AG04449 (cell line): ENCODE results near the gene NUP85.

Experiments used
- CTCF ChIA-PET: fragments of 350-600 bp; formaldehyde crosslinking; extraction: SDS; loops from one replicate; lab custom pipeline; 2021; ENCODE audit warnings: antibody characterized with exemption; lab: Yijun Ruan, JAX
- POLR2A ChIA-PET: fragments of 400-600, 350-600 bp; formaldehyde crosslinking; extraction: SDS; loops from one replicate; lab custom pipeline; 2020; ENCODE audit warnings: antibody characterized with exemption, inconsistent platforms; lab: Yijun Ruan, JAX
- DNase-seq: peaks from one replicate; pipeline ENCODE4 v3.0.0-alpha.2; 2010; ENCODE audit warnings: low read depth, low spot score
- H3K4me3 ChIP-seq: 2 replicates; pipeline ENCODE4 v1.5.1; 2011; ENCODE audit warnings: low read depth, mild to moderate bottlenecking, control low read depth, low read length
- CTCF ChIP-seq: IDR thresholded peaks from one replicate; pipeline ENCODE4 v1.5.1; 2011; ENCODE audit warnings: mild to moderate bottlenecking, moderate library complexity, low read length, control low read depth, inconsistent platforms; ENCODE audit not compliant: insufficient read depth; ENCODE audit errors: missing control alignments

Gene NUP85

GRCh38 chr17:75181608-75182318 is 23.7 kb upstream of the NUP85 start:
- DNase-seq: no peak
- H3K4me3 ChIP-seq: peak overlapping the region; percentile 93
- CTCF ChIA-PET: interaction anchor here (0.9 to 3.0 kb wide), 6 partner anchors 8 to 122 kb away, joined by 3 to 23 read pairs (median 8); no protein-coding TSS in a partner anchor
- POLR2A ChIA-PET: no interaction called here
- TF ChIP-seq CTCF: no peak

- peak overlapping the region; percentile 93 for H3K4me3 ChIP-seq
- POLR2A ChIA-PET: no interaction called here
- DNase-seq: no peak
- CTCF ChIA-PET: interaction anchor here (1.4 kb wide), 1 partner anchor 8 kb away, joined by 9 read pairs; no protein-coding TSS in a partner anchor
- TF ChIP-seq CTCF: no peak
These were observed 23.2 kb upstream of the NUP85 start for GRCh38 chr17:75182319-75182568.

- POLR2A ChIA-PET: interaction anchor here (1.0 kb wide), 1 partner anchor 13 kb away, joined by 4 read pairs; no protein-coding TSS in a partner anchor
- TF ChIP-seq CTCF: peak; percentile 43
- DNase-seq: peak; percentile 55
- CTCF ChIA-PET: interaction anchor here (0.7 to 2.1 kb wide), 9 partner anchors 9 to 230 kb away, joined by 3 to 9 read pairs (median 5); partner anchors contain the start of gene NT5C
- peak within 1 kb of the TSS; percentile 93 for H3K4me3 ChIP-seq
These were observed 22.7 kb upstream of the NUP85 start, which contains the start of gene SUMO2 for GRCh38 chr17:75182569-75183436. Gene SUMO2 (minus strand): TSS chr17:75182959. CDS start chr17:75182834, 125 bp downstream.

GRCh38 chr17:75183999-75184884 is 21.2 kb upstream of the NUP85 start:
- POLR2A ChIA-PET: no interaction called here
- CTCF ChIA-PET: interaction anchor here (0.6 to 2.1 kb wide), 10 partner anchors 13 to 228 kb away, joined by 3 to 9 read pairs (median 4); partner anchors contain the start of gene NT5C
- DNase-seq: no peak
- H3K4me3 ChIP-seq: no peak overlapping the region
- no peak for TF ChIP-seq CTCF

GRCh38 chr17:75188614-75189013 is 16.9 kb upstream of the NUP85 start:
- ChIA-PET POLR2A (no interaction called here), CTCF (interaction anchor here (1.0 to 3.0 kb wide), 6 partner anchors 10 to 74 kb away, joined by 6 to 21 read pairs (median 8); no protein-coding TSS in a partner anchor)
- no peak overlapping the region for H3K4me3 ChIP-seq
- TF ChIP-seq CTCF: no peak
- DNase-seq: no peak
